ENCODE data around the gene GLRX3. TPM values are rescaled to one million over a fixed set of nuclear protein-coding genes. Genes with fewer than 3 reads are reported as not detected.

The GLRX3 gene
- total RNA-seq, 4 donors from 2014 or later = 36.3 to 41.3 (median 39.7) TPM

GRCh38 chr10:130195746-130196294 lies 59.6 kb downstream of the GLRX3 start:
- no peak for DNase-seq
- TF ChIP-seq, protein P1, sequence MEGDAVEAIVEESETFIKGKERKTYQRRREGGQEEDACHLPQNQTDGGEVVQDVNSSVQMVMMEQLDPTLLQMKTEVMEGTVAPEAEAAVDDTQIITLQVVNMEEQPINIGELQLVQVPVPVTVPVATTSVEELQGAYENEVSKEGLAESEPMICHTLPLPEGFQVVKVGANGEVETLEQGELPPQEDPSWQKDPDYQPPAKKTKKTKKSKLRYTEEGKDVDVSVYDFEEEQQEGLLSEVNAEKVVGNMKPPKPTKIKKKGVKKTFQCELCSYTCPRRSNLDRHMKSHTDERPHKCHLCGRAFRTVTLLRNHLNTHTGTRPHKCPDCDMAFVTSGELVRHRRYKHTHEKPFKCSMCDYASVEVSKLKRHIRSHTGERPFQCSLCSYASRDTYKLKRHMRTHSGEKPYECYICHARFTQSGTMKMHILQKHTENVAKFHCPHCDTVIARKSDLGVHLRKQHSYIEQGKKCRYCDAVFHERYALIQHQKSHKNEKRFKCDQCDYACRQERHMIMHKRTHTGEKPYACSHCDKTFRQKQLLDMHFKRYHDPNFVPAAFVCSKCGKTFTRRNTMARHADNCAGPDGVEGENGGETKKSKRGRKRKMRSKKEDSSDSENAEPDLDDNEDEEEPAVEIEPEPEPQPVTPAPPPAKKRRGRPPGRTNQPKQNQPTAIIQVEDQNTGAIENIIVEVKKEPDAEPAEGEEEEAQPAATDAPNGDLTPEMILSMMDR (IDR thresholded peaks at IDR 0.05) = no peak
- intact Hi-C loops (cut with DNase I) = no loop called here
- Histone ChIP-seq H3K4me3 (replicated peaks in 1 of 3) (no peak overlapping the region), H3K36me3 (no peaks in the 10 kb centered on the region), H3K4me1 (peaks cover 1 to 3% of the 10 kb centered on the region in 2 donors), H3K27me3 (no peaks in the 10 kb centered on the region), H3K27ac (no peak overlapping the region), H3K9me3 (no peaks in the 10 kb centered on the region)
- 79 to 82% methylated on average over 6 to 10 of the region's 10 CpGs for WGBS, 2 donors

- intact Hi-C loops (cut with DNase I) = no loop called here
- no peak for TF ChIP-seq POLR2A (IDR thresholded peaks at IDR 0.05)
- TF ChIP-seq, protein P1 (IDR thresholded peaks at IDR 0.05) = no peak
- no peak overlapping the region for H3K27ac ChIP-seq
- no peak overlapping the region for H3K4me3 ChIP-seq (replicated peaks in 1 of 3)
- no peaks in the 10 kb centered on the region for H3K27me3 ChIP-seq
- 83 to 91% methylated on average over 9 to 11 of the region's 15 CpGs for WGBS, 2 donors
- H3K4me1 ChIP-seq = no peaks in the 10 kb centered on the region
- H3K9me3 ChIP-seq = no peaks in the 10 kb centered on the region
- no peaks in the 10 kb centered on the region for H3K36me3 ChIP-seq
- DNase-seq = no peak
Observed at GRCh38 chr10:130196511-130197487, 60.6 kb downstream of the GLRX3 start.

GRCh38 chr10:130198651-130199050 lies 62.5 kb downstream of the GLRX3 start:
- no peak for DNase-seq
- Histone ChIP-seq H3K4me1 (no peaks in the 10 kb centered on the region), H3K27ac (no peak overlapping the region), H3K4me3 (replicated peaks in 1 of 3) (no peak overlapping the region), H3K9me3 (no peaks in the 10 kb centered on the region), H3K36me3 (no peaks in the 10 kb centered on the region), H3K27me3 (no peaks in the 10 kb centered on the region)
- intact Hi-C loops (cut with DNase I) = no loop called here
- TF ChIP-seq POLR2A (IDR thresholded peaks at IDR 0.05) = no peak
- TF ChIP-seq, protein P1 (IDR thresholded peaks at IDR 0.05) = no peak
- WGBS, 2 donors = 82 to 84% methylated on average over 6 of the region's 6 CpGs

DNA sequence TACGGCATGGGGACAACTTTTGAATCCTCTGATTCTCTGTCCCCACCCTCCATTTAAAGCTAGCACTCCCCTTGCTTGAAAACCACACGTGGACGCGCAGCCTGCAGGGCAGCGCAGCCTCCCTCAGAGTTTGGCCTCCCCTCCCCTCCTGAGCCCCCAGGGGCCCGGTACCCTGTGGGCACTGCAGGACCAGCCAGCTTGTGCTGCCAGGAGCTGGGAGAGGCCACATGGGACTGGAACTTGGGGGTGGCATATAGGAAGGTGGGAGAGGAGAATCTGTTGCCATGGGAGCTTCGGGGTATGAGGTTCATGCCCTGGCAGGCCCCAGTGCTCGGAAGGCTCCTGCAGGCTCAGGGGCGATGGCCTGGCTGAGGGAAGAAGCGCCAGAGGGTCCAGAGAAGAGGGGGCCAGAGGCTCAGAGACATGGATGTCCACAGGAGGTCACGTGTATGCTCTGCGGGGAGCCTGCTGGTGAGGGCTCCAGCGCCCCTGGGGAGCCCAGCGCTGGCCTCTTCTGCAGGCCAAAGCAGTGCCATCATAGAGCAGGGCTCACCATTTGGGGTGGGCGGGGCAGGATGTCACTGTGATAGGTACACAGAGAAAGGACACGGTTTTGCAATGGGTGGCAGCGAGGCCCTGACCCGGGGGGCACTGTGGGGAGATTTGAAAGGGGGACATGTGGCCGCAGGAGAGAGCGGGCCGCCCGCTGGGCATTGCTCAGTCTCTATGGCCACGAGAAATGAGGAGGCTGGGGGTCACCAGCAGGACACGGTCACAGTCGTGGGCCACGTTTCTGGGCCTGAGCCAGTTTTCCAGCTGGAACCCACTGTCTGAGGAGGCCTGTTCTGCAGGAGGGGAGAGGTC lies 64.2 kb downstream of the GLRX3 start:
- TF ChIP-seq, protein P1 (IDR thresholded peaks at IDR 0.05) = no peak
- no peak for TF ChIP-seq POLR2A (IDR thresholded peaks at IDR 0.05)
- no peak overlapping the region for H3K27ac ChIP-seq
- no peaks in the 10 kb centered on the region for H3K27me3 ChIP-seq
- no peak for DNase-seq
- H3K36me3 ChIP-seq = no peaks in the 10 kb centered on the region
- H3K4me1 ChIP-seq = no peaks in the 10 kb centered on the region
- no peaks in the 10 kb centered on the region for H3K9me3 ChIP-seq
- WGBS, 2 donors = 86 to 88% methylated on average over 17 to 25 of the region's 26 CpGs
- intact Hi-C loops (cut with DNase I) = no loop called here
- no peak overlapping the region for H3K4me3 ChIP-seq (replicated peaks in 1 of 3)
